Activated CD8-positive, alpha-beta T cell treated with anti-CD3 and anti-CD28 coated beads, Interleukin-2, amount 10 ng/mL, durations not matched to agents 7 days and 5 days (primary cell): ENCODE measurements around the gene BCAT1. TPM values are rescaled to one million over a fixed set of nuclear protein-coding genes. Genes with fewer than 3 reads are reported as not detected.

Experiments used
- ATAC-seq: fragments of 150-1000 bp; cut with Tn5 transposase; one replicate; pipeline ENCODE4 v1.10.0; 2021; ENCODE audit warnings: moderate library complexity
- CTCF ChIA-PET: fragments of 350-600 bp; sonication (Branson Sonifier 250); formaldehyde crosslinking; loops from one replicate; lab custom pipeline; 2021; ENCODE audit warnings: antibody characterized with exemption; lab: Charles Lee
- POLR2A ChIA-PET: fragments of 350-600 bp; sonication (Branson Sonifier 250); formaldehyde crosslinking; loops from one replicate; lab custom pipeline; 2021; ENCODE audit warnings: antibody characterized with exemption; lab: Charles Lee
- DNase-seq: peaks from one replicate; pipeline ENCODE4 v3.0.0-alpha.2; 2020
- H3K27ac Mint-ChIP-seq: one replicate; pipeline ENCODE4 v1.8.0; 2021; ENCODE audit warnings: mild to moderate bottlenecking, mixed read lengths
- H3K27me3 Mint-ChIP-seq: one replicate; pipeline ENCODE4 v1.8.0; 2021; ENCODE audit warnings: low read depth, mixed read lengths
- H3K36me3 Mint-ChIP-seq: one replicate; pipeline ENCODE4 v1.8.0; 2021; ENCODE audit warnings: low read depth, mixed read lengths
- H3K4me1 Mint-ChIP-seq: one replicate; pipeline ENCODE4 v1.8.0; 2021; ENCODE audit warnings: low read depth, mixed read lengths
- H3K4me3 Mint-ChIP-seq: one replicate; pipeline ENCODE4 v1.8.0; 2021; ENCODE audit warnings: mild to moderate bottlenecking, mixed read lengths
- H3K9me3 Mint-ChIP-seq: one replicate; pipeline ENCODE4 v1.8.0; 2022; ENCODE audit warnings: mixed read lengths; ENCODE audit not compliant: insufficient read depth
- total RNA-seq, 2 experiments: library from RNA; stranded (reverse); gene quantifications; one replicate each; pipeline ENCODE4 v1.2.3, GENCODE V29; 2021

Gene BCAT1
- total RNA-seq, 2 experiments from 2014 or later, result 19.7 to 24.1 TPM

- peaks cover 3% of the 10 kb centered on the region for H3K4me1 Mint-ChIP-seq
- DNase-seq (no peak), ATAC-seq (no peak)
- no peaks in the 10 kb centered on the region for H3K9me3 Mint-ChIP-seq
- ChIA-PET POLR2A (no interaction called here), CTCF (interaction anchor here (1.6 kb wide), 1 partner anchor 8 kb away, joined by 7 read pairs; the partner anchor contains the start of gene BCAT1)
- H3K27me3 Mint-ChIP-seq, result peaks cover 8% of the 10 kb centered on the region
- no peak overlapping the region for H3K27ac Mint-ChIP-seq
- no peak overlapping the region for H3K4me3 Mint-ChIP-seq
- H3K36me3 Mint-ChIP-seq, result no peaks in the 10 kb centered on the region
Observed at GRCh38 chr12:24955853-24956252, 7.0 kb upstream of the BCAT1 start.

GRCh38 chr12:24955389-24955788 lies 6.5 kb upstream of the BCAT1 start:
- ChIA-PET CTCF (no interaction called here), POLR2A (no interaction called here)
- Mint-ChIP-seq H3K36me3 (no peaks in the 10 kb centered on the region), H3K27ac (no peak overlapping the region), H3K9me3 (no peaks in the 10 kb centered on the region), H3K4me1 (peaks cover 1% of the 10 kb centered on the region), H3K4me3 (no peak overlapping the region), H3K27me3 (peaks cover 9% of the 10 kb centered on the region)
- DNase-seq (no peak), ATAC-seq (no peak)

GRCh38 chr12:24954261-24954660 lies 5.4 kb upstream of the BCAT1 start:
- DNase-seq (no peak), ATAC-seq (no peak)
- H3K27me3 Mint-ChIP-seq, result peaks cover 9% of the 10 kb centered on the region
- H3K4me1 Mint-ChIP-seq, result peaks cover 5% of the 10 kb centered on the region
- H3K27ac Mint-ChIP-seq, result no peak overlapping the region
- H3K36me3 Mint-ChIP-seq, result no peaks in the 10 kb centered on the region
- H3K9me3 Mint-ChIP-seq, result no peaks in the 10 kb centered on the region
- POLR2A ChIA-PET, result no interaction called here
- H3K4me3 Mint-ChIP-seq, result no peak overlapping the region
- CTCF ChIA-PET, result no interaction called here

- CTCF ChIA-PET, result no interaction called here
- DNase-seq, result no peak
- no peak overlapping the region for H3K27ac Mint-ChIP-seq
Observed at GRCh38 chr12:24952389-24952788, 3.5 kb upstream of the BCAT1 start.

GRCh38 chr12:24950231-24950834 lies 1.4 kb upstream of the BCAT1 start:
- Mint-ChIP-seq H3K27me3 (peaks cover 9% of the 10 kb centered on the region), H3K36me3 (peaks cover 5% of the 10 kb centered on the region), H3K9me3 (no peaks in the 10 kb centered on the region)

More at GRCh38 chr12:24952389-24952788, 3.5 kb upstream of the BCAT1 start:
- H3K4me3 Mint-ChIP-seq, result no peak overlapping the region
- peaks cover 19% of the 10 kb centered on the region for H3K4me1 Mint-ChIP-seq
- peaks cover 9% of the 10 kb centered on the region for H3K27me3 Mint-ChIP-seq
- POLR2A ChIA-PET, result no interaction called here
- ATAC-seq, result no peak
- H3K9me3 Mint-ChIP-seq, result no peaks in the 10 kb centered on the region
- H3K36me3 Mint-ChIP-seq, result no peaks in the 10 kb centered on the region

GRCh38 chr12:24948420-24948756 lies 513 bp downstream of the BCAT1 start:
- ATAC-seq, result peak; percentile 37
- Mint-ChIP-seq H3K27me3 (peaks cover 7% of the 10 kb centered on the region), H3K9me3 (no peaks in the 10 kb centered on the region), H3K36me3 (peaks cover 12% of the 10 kb centered on the region), H3K27ac (peak overlapping the region; percentile 82), H3K4me3 (peak overlapping the region; percentile 86), H3K4me1 (peaks cover 30% of the 10 kb centered on the region)
- CTCF ChIA-PET, result interaction anchor here (0.8 to 2.0 kb wide), 5 partner anchors 8 to 207 kb away, joined by 3 to 7 read pairs (median 3); no protein-coding TSS in a partner anchor
- peak; percentile 50 for DNase-seq
- POLR2A ChIA-PET, result interaction anchor here (2.1 kb wide), 1 partner anchor 104 kb away, joined by 8 read pairs; a partner anchor contains a TSS

More at GRCh38 chr12:24950231-24950834, 1.4 kb upstream of the BCAT1 start:
- ATAC-seq, result no peak
- Mint-ChIP-seq H3K27ac (no peak overlapping the region), H3K4me1 (peaks cover 29% of the 10 kb centered on the region), H3K4me3 (no peak overlapping the region)
- no peak for DNase-seq
- CTCF ChIA-PET, result interaction anchor here (0.8 kb wide), 1 partner anchor 98 kb away, joined by 3 read pairs; no protein-coding TSS in a partner anchor
- POLR2A ChIA-PET, result no interaction called here

GRCh38 chr12:24947541-24948419 lies 1.1 kb downstream of the BCAT1 start:
- peak overlapping the region; percentile 82 for H3K27ac Mint-ChIP-seq
- H3K4me3 Mint-ChIP-seq, result peak overlapping the region; percentile 86
- H3K9me3 Mint-ChIP-seq, result no peaks in the 10 kb centered on the region
- ATAC-seq (peak; percentile 17), DNase-seq (no peak)
- CTCF ChIA-PET, result interaction anchor here (0.8 to 2.0 kb wide), 10 partner anchors 9 to 207 kb away, joined by 3 to 7 read pairs (median 3); no protein-coding TSS in a partner anchor
- peaks cover 5% of the 10 kb centered on the region for H3K27me3 Mint-ChIP-seq
- H3K4me1 Mint-ChIP-seq, result peaks cover 30% of the 10 kb centered on the region
- peaks cover 12% of the 10 kb centered on the region for H3K36me3 Mint-ChIP-seq
- POLR2A ChIA-PET, result interaction anchor here (0.7 to 2.1 kb wide), 3 partner anchors 44 to 105 kb away, joined by 3 to 8 read pairs (median 3); a partner anchor contains a TSS

GRCh38 chr12:24945845-24946244 lies 3.1 kb downstream of the BCAT1 start:
- DNase-seq (no peak), ATAC-seq (no peak)
- no peaks in the 10 kb centered on the region for H3K9me3 Mint-ChIP-seq
- peaks cover 17% of the 10 kb centered on the region for H3K36me3 Mint-ChIP-seq
- H3K4me3 Mint-ChIP-seq, result no peak overlapping the region
- peaks cover 32% of the 10 kb centered on the region for H3K4me1 Mint-ChIP-seq
- POLR2A ChIA-PET, result no interaction called here
- CTCF ChIA-PET, result interaction anchor here (1.3 kb wide), 2 partner anchors 43 to 209 kb away, joined by 3 to 4 read pairs; no protein-coding TSS in a partner anchor
- peaks cover 3% of the 10 kb centered on the region for H3K27me3 Mint-ChIP-seq
- no peak overlapping the region for H3K27ac Mint-ChIP-seq

GRCh38 chr12:24945039-24945438 lies 3.9 kb downstream of the BCAT1 start:
- Mint-ChIP-seq H3K27me3 (peaks cover 2% of the 10 kb centered on the region), H3K27ac (no peak overlapping the region), H3K4me1 (peaks cover 32% of the 10 kb centered on the region), H3K36me3 (peaks cover 17% of the 10 kb centered on the region), H3K9me3 (no peaks in the 10 kb centered on the region), H3K4me3 (no peak overlapping the region)
- ATAC-seq, result no peak
- no peak for DNase-seq
- ChIA-PET POLR2A (no interaction called here), CTCF (no interaction called here)

- H3K4me1 Mint-ChIP-seq, result peaks cover 30% of the 10 kb centered on the region
- no peak for ATAC-seq
- CTCF ChIA-PET, result no interaction called here
- peaks cover 2% of the 10 kb centered on the region for H3K27me3 Mint-ChIP-seq
- H3K27ac Mint-ChIP-seq, result no peak overlapping the region
- no peaks in the 10 kb centered on the region for H3K9me3 Mint-ChIP-seq
- POLR2A ChIA-PET, result no interaction called here
- H3K4me3 Mint-ChIP-seq, result no peak overlapping the region
- no peak for DNase-seq
- H3K36me3 Mint-ChIP-seq, result peaks cover 17% of the 10 kb centered on the region
Observed at GRCh38 chr12:24944601-24944975, 4.3 kb downstream of the BCAT1 start.

GRCh38 chr12:24943947-24944600 lies 4.8 kb downstream of the BCAT1 start:
- POLR2A ChIA-PET, result no interaction called here
- Mint-ChIP-seq H3K36me3 (peaks cover 17% of the 10 kb centered on the region), H3K9me3 (no peaks in the 10 kb centered on the region), H3K4me3 (no peak overlapping the region), H3K4me1 (peaks cover 25% of the 10 kb centered on the region), H3K27me3 (peaks cover 2% of the 10 kb centered on the region), H3K27ac (no peak overlapping the region)
- CTCF ChIA-PET, result no interaction called here
- no peak for ATAC-seq
- no peak for DNase-seq
